IPS-18c (cell line): Measurements from ENCODE around the gene NSFL1C.
A peak's percentile ranks its signal among the peaks of the same experiment; 100 is the strongest.
"Not testable (repeated sequence)": the region's sequence is repeated elsewhere in the genome, so short reads cannot be mapped to it uniquely, and the experiment has no call there.

Experiments used
- H3K4me3 ChIP-seq: 2 replicates; pipeline ENCODE4 v1.7.0; 2013; ENCODE audit warnings: low read depth, mild to moderate bottlenecking, low read length, moderate library complexity; ENCODE audit not compliant: insufficient read depth
- H3K9me3 ChIP-seq: one replicate; pipeline ENCODE4 v1.6.1; 2013; ENCODE audit warnings: mild to moderate bottlenecking, low read length, moderate library complexity; ENCODE audit not compliant: control insufficient read depth, insufficient read depth

The NSFL1C gene

GRCh38 chr20:1466211-1467081 lies at the start of gene NSFL1C:
Gene NSFL1C (minus strand): TSS chr20:1466849. CDS start chr20:1466824, 25 bp downstream.
- Histone ChIP-seq H3K9me3 (no peaks in the 10 kb centered on the region), H3K4me3 (peak within 1 kb of the TSS; percentile 97)

DNA sequence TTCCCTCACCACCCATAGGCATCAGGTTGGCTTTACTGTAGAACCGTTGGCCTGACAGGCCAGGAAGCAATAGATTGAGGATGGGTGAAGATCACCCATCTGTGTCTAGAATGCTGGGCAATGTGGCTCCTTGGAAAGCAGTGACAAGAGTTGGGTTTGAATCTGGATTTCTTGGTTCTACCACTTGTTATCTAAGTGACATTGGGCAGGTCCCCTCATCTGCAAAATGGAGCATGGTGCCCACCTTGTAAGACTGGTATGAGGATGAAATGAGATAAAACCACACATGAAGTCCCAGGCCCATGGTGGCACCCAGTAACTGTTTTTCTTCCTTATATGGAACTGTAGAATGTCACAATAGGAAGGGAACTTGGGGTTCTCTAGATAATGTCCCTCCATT lies 47.2 kb upstream of the NSFL1C start:
- Histone ChIP-seq H3K9me3 (no peaks in the 10 kb centered on the region), H3K4me3 (no peak overlapping the region)

- no peaks in the 10 kb centered on the region for H3K9me3 ChIP-seq
- no peak overlapping the region for H3K4me3 ChIP-seq
Measured at GRCh38 chr20:1509237-1509636, 42.6 kb upstream of the NSFL1C start.

DNA sequence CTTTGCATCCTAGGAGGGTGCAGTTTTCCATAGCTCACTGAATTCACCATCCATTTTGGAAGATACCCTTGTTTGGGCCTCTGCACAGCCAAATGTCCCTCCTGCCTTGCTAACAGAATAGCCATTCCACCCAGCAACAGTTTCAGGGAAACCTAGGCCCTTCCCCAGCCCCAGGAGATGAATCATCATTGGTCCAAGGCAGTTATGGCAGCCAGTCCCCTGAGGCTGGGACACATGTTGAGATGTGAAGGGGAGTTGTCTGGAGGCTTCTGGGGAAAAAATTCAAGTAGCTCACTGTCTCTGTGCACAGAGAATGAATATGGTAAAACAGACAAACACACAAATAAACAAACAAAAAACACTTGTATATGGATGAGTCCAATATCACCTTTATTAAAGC lies 41.9 kb upstream of the NSFL1C start:
- Histone ChIP-seq H3K4me3 (no peak overlapping the region), H3K9me3 (no peaks in the 10 kb centered on the region)

- no peaks in the 10 kb centered on the region for H3K9me3 ChIP-seq
Measured at GRCh38 chr20:1507276-1507675, 40.6 kb upstream of the NSFL1C start.

DNA sequence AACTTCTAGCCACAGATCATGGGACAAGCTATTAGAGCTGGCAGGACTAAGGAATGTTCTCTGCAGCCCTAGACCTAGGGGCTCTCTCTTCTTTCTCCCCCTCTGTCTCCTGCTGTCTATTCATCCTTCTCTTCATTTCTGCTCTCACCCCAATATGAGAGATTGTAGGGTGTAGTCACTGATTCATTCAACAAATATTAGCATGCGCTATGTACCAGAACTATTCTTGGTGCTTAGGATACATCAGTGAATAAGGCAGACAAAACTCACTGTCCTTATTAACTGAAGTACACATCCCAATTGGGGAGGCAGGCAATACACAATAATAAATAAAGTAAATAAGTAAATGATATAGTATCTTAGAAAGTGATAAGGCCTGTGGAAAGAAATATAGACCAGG lies 39.2 kb upstream of the NSFL1C start:
- no peaks in the 10 kb centered on the region for H3K9me3 ChIP-seq
- no peak overlapping the region for H3K4me3 ChIP-seq

More at GRCh38 chr20:1507276-1507675, 40.6 kb upstream of the NSFL1C start:
- no peak overlapping the region for H3K4me3 ChIP-seq

GRCh38 chr20:1505361-1505760 lies 38.7 kb upstream of the NSFL1C start:
- H3K4me3 ChIP-seq = no peak overlapping the region
- H3K9me3 ChIP-seq = no peaks in the 10 kb centered on the region

DNA sequence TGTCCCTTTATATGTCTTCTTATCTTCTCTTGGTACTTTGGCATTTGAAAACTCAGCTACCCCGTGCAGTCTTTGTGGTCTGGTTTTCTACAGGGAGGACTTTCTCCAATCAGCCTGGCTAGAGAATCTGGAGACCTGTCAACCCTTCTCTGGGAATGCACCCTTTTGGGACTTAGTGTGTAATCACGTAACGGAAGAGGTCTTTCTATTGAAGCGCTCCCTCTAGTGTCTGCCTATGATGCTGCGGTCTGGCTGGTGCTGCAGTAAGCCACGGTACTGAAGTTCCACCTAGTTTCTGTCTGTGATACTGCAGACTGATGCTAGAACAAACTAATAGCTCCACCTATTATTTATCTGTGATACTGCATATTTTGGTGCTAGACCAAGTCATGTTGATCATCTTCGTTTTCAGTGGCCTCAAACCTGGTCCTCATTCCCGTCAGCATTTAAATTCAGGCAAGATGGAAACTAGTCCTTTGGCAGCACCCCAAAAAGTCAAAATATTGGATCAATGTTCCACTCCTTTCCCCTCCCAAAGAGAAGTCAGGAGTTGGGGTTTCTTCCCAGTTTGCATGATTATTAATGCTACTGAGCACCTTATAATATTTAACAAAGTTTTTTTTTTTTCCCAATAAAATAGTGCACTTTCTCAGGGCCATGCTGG lies 37.0 kb upstream of the NSFL1C start:
- no peaks in the 10 kb centered on the region for H3K9me3 ChIP-seq
- H3K4me3 ChIP-seq = no peak overlapping the region

DNA sequence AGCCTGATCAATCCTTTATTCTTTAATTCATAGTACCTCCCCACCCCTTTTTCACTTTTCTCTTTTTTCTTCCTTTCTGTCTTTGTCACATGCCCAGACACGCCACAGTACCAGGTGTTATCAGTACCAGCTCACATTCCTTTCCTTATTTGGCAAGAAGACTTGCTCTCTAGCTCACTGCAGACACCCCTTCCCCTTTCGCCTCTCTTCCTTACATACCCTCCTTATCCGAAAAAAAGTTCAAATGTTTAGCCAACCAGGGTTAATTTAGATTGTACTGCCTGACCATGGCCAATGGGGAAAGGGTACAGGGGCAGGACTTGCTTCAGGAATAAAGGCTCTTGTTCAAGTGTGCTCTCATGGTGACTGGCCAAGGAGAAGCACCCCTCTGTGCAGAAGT lies 33.8 kb upstream of the NSFL1C start:
- no peaks in the 10 kb centered on the region for H3K9me3 ChIP-seq
- H3K4me3 ChIP-seq = no peak overlapping the region

DNA sequence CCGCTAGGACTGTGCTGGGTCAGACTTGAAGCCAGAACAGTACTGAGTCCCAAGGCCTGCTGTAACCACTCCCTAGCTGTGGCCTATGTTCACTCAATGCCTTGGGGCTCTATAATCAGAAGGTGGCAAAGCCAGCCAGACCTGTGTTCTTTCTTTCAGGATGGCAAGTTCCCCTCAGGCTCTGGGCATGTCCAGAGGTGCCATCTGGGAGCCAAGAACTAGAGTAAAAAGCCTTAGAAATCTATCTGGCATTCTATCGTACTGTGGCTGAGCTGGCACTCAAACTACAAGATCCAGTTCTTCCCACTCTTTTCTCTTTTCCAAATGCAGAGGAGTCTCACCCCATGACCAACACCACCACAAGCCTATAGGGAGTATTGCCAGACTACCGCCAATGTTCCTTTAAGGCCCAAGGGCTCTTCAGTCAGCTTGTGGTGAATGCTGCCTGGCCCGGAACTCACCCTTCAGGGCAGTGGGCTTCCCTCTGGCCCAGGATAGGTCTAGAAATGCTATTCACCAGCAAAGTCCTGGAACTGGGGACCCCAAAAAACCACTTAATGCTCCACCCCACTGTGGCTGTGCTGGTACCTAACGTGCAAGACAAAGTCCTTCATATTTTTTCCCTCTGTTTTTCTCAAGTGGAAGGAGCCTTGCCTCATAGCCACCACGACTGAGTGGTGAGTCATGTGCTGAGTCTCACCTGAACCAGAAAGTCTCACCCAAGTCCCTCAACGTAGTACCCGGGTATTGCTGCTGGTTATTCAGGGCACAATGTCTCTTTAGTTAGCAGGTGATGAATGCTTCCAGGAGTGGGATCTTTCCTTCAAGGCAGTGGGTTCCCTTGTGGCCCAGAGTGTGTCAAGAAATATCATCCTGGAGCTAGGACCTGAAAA lies 33.1 kb upstream of the NSFL1C start:
- Histone ChIP-seq H3K9me3 (no peaks in the 10 kb centered on the region), H3K4me3 (no peak overlapping the region)

- H3K9me3 ChIP-seq = not testable (repeated sequence)
Measured at GRCh38 chr20:1497371-1497770, 30.7 kb upstream of the NSFL1C start.

GRCh38 chr20:1496930-1497329 lies 30.3 kb upstream of the NSFL1C start:
- Histone ChIP-seq H3K4me3 (no peak overlapping the region), H3K9me3 (no peaks in the 10 kb centered on the region)

More at GRCh38 chr20:1497371-1497770, 30.7 kb upstream of the NSFL1C start:
- H3K4me3 ChIP-seq = not testable (repeated sequence)

DNA sequence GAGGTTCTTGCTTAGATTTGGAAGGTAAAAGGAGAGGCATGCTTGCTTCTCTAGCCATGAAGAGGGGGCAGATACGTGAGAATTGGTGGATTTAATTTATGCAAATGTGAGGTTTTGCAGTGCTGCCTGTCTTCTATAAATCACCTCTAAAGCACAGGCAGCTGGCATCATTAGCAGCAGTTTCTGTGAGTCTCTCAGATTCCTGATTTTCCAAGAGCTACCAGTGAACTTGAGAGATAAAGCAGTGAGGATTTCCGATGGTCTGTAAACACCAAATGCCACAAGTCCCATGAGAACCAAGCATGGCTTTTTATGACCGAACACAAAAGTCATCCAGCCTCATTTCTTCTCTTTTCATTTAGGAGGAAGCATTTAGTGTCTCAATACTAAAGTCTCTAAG lies 27.8 kb upstream of the NSFL1C start:
- H3K9me3 ChIP-seq = no peaks in the 10 kb centered on the region
- H3K4me3 ChIP-seq = no peak overlapping the region

DNA sequence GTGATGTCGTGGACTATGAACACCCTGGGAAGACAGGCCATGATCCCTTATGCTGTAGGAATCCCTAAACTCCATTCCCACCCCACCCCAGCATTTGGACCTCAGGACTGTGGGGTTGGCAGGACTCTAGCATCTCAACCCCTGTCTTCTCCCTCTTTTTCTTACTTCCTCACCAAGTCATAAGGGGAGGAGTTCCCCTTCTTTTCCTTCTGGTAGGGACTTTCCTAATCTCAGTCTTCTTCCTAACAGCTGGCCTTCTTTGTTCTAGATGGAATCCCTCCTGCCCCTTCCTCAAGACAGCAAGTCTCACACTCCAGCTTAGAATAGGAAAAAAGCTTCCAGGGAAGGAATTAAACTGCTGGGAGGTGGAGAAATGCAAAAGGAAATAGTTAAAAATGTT lies 26.9 kb upstream of the NSFL1C start:
- Histone ChIP-seq H3K9me3 (no peaks in the 10 kb centered on the region), H3K4me3 (no peak overlapping the region)

DNA sequence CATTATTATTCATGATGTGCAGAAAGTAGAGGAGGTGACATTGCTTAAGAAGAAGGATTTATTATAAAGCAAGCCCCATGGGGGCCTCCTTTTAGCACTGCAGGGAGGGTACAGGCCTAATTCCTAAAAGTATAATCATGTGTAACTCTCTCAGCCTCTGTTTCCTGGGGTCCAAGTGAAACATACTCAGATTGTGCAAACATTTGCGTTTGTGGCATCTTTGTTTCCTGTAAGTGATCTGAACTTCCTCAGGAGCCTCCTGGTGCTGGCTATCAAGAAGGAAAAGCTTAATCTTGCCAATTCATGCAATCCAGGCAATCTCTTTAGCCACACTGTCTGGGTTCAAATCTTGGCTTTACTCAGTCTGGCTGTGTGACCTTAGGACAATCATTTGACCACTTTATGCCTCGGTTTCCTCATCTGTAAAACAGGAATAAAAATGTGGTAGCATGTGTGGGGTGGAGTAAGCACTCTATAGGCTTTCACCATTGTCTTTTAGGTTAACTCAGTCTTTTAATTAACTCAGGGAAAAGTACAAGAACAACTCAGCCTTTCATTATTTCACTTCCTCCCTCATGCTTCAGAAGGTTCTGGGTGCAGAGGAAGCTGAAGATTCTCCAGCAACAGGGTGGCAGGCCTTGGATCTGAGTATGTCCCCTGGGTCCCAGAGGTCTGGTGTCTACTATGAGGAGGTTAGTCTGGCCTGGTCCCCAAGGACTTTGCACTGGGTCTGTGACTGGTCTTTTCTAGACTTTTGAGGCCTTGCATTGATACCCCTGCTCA lies 25.4 kb upstream of the NSFL1C start:
- Histone ChIP-seq H3K4me3 (no peak overlapping the region), H3K9me3 (no peaks in the 10 kb centered on the region)

DNA sequence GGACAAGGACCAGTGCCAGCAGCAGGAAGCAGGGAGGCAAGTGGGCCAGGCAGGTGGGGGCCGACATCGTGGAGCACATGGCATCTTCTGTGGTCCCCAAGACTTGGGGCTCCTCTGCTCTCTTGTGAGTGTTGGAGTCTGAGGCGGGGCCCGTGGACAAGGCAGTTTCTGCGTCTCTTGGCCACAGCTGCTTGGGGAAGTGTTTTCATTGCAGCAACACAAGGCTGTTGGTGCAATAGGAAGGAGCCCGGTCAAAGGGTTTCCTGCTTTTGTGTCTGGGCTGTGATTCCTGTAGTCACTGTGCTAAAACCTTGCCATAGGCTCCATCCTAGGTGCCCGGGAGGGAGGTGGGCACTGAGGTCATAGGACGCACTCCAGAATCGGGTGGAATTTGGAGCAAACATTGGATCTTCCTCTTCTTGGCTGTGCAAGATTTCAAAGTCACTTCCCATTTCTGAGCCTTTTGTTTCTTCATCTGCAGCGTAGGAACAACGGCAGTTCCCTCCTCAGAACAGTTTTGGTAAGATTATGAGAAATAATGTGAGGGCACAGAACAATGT lies 24.7 kb upstream of the NSFL1C start, which contains the start of gene SIRPB2:
Gene SIRPB2, minus strand, starts transcription at position 140 of the 560 bp plus-strand sequence. Its CDS starts 61 bp downstream, at position 79.
- H3K4me3 ChIP-seq = no peak within 1 kb of the TSS
- no peaks in the 10 kb centered on the region for H3K9me3 ChIP-seq
